Measurements from ENCODE around the gene AKAP12.
"Not testable (repeated sequence)": the region's sequence is repeated elsewhere in the genome, so short reads cannot be mapped to it uniquely, and the experiment has no call there.

AKAP12 gene

DNA sequence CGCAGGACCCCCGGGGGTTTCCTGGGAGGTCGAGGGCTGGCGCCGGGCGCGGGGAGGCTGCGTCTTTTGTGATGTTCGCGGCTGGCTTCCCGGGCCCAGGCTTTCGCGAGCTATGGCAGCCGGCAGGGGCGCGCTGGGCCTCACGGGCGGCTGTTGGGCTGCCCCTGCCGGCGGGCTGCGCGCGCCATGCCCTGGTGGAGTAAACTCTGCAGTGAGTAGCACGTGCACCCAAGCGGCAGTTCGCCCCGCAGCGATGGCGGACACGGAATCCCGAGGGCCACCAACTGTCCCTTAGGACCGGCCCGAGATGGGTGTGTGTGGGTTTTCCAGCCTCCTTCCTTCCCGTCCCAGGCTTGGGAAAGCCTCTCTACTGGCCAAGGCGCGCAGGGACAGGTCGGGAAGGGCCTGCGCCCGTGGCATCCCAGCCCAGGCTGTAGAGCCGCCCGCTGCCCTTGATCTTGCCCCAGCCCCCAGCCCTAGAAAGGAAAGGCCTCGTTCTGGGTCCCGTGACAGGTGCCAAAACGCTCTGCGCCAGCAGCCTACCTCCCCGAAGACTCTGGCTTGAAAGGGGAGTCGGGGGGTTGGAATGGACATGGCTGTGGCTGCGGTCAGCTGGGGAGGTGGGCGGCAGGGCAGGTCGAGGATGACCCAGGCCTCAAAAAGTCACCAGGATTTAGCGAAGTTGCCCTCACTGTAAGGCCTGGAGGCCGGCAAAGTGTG is 101.9 kb downstream of the AKAP12 start:
- H3K4me3 Mint-ChIP-seq, result no peak overlapping the region
- peaks cover 4% of the 10 kb centered on the region for H3K27me3 Mint-ChIP-seq
- CTCF ChIA-PET, result no interaction called here
- H3K4me1 Mint-ChIP-seq, result no peaks in the 10 kb centered on the region
- DNase-seq, result no peak
- no peaks in the 10 kb centered on the region for H3K9me3 Mint-ChIP-seq
- no peak overlapping the region for H3K27ac Mint-ChIP-seq
- no peaks in the 10 kb centered on the region for H3K36me3 Mint-ChIP-seq

DNA sequence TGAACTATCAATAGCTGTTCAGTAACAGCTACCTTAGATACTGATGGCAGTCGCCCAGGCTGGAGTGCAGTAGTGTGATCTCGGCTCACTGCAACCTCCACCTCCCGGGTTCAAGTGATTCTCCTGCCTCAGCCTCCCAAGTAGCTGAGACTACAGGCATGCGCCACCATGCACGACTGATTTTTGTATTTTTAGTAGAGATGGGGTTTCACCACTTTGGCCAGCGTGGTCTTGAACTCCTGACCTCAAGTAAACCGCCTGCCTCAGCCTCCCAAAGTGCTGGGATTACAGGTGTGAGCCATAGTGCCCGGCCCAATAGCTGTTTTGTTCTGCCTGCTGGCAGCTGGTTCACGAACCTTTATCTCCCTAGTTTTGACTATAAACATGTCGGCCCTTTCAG is 103.0 kb downstream of the AKAP12 start:
- DNase-seq, H3K27me3 Mint-ChIP-seq, H3K4me3 Mint-ChIP-seq, H3K4me1 Mint-ChIP-seq, H3K36me3 Mint-ChIP-seq, H3K9me3 Mint-ChIP-seq, H3K27ac Mint-ChIP-seq: not testable (repeated sequence)
- CTCF ChIA-PET, result interaction anchor here (1.2 kb wide), 1 partner anchor 19 kb away, joined by 5 read pairs; no protein-coding TSS in a partner anchor

GRCh38 chr6:151349651-151350270 is 110.0 kb downstream of the AKAP12 start:
- peaks cover 16% of the 10 kb centered on the region for H3K27me3 Mint-ChIP-seq
- H3K27ac Mint-ChIP-seq, result no peak overlapping the region
- no peak overlapping the region for H3K4me3 Mint-ChIP-seq
- DNase-seq, result no peak
- CTCF ChIA-PET, result interaction anchor here (0.6 to 1.9 kb wide), 3 partner anchors 9 to 25 kb away, joined by 3 to 5 read pairs (median 3); no protein-coding TSS in a partner anchor
- no peaks in the 10 kb centered on the region for H3K4me1 Mint-ChIP-seq
- no peaks in the 10 kb centered on the region for H3K36me3 Mint-ChIP-seq
- no peaks in the 10 kb centered on the region for H3K9me3 Mint-ChIP-seq

DNA sequence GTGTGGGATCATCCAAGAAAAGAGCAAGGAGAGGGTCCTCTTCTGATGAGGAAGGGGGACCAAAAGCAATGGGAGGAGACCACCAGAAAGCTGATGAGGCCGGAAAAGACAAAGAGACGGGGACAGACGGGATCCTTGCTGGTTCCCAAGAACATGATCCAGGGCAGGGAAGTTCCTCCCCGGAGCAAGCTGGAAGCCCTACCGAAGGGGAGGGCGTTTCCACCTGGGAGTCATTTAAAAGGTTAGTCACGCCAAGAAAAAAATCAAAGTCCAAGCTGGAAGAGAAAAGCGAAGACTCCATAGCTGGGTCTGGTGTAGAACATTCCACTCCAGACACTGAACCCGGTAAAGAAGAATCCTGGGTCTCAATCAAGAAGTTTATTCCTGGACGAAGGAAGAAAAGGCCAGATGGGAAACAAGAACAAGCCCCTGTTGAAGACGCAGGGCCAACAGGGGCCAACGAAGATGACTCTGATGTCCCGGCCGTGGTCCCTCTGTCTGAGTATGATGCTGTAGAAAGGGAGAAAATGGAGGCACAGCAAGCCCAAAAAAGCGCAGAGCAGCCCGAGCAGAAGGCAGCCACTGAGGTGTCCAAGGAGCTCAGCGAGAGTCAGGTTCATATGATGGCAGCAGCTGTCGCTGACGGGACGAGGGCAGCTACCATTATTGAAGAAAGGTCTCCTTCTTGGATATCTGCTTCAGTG is 110.8 kb downstream of the AKAP12 start:
- Mint-ChIP-seq H3K4me3 (no peak overlapping the region), H3K27ac (no peak overlapping the region), H3K9me3 (no peaks in the 10 kb centered on the region), H3K27me3 (peaks cover 16% of the 10 kb centered on the region), H3K4me1 (no peaks in the 10 kb centered on the region), H3K36me3 (no peaks in the 10 kb centered on the region)
- no peak for DNase-seq
- CTCF ChIA-PET, result interaction anchor here (0.8 to 1.9 kb wide), 4 partner anchors 16 to 336 kb away, joined by 3 to 5 read pairs (median 4); no protein-coding TSS in a partner anchor

GRCh38 chr6:151351146-151351700 is 111.5 kb downstream of the AKAP12 start:
- H3K9me3 Mint-ChIP-seq, result no peaks in the 10 kb centered on the region
- no peak overlapping the region for H3K27ac Mint-ChIP-seq
- DNase-seq, result no peak
- H3K4me1 Mint-ChIP-seq, result no peaks in the 10 kb centered on the region
- no peaks in the 10 kb centered on the region for H3K36me3 Mint-ChIP-seq
- no peak overlapping the region for H3K4me3 Mint-ChIP-seq
- H3K27me3 Mint-ChIP-seq, result peaks cover 16% of the 10 kb centered on the region
- CTCF ChIA-PET, result interaction anchor here (1.2 to 1.9 kb wide), 3 partner anchors 25 to 337 kb away, joined by 3 to 5 read pairs (median 4); no protein-coding TSS in a partner anchor

DNA sequence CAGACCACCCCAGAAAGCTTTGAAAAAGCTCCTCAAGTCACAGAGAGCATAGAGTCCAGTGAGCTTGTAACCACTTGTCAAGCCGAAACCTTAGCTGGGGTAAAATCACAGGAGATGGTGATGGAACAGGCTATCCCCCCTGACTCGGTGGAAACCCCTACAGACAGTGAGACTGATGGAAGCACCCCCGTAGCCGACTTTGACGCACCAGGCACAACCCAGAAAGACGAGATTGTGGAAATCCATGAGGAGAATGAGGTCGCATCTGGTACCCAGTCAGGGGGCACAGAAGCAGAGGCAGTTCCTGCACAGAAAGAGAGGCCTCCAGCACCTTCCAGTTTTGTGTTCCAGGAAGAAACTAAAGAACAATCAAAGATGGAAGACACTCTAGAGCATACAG is 112.0 kb downstream of the AKAP12 start:
- no peak for DNase-seq
- H3K9me3 Mint-ChIP-seq, result no peaks in the 10 kb centered on the region
- peaks cover 16% of the 10 kb centered on the region for H3K27me3 Mint-ChIP-seq
- H3K27ac Mint-ChIP-seq, result no peak overlapping the region
- no peaks in the 10 kb centered on the region for H3K36me3 Mint-ChIP-seq
- CTCF ChIA-PET, result interaction anchor here (1.2 to 1.7 kb wide), 2 partner anchors 26 to 338 kb away, joined by 3 to 4 read pairs; no protein-coding TSS in a partner anchor
- no peak overlapping the region for H3K4me3 Mint-ChIP-seq
- H3K4me1 Mint-ChIP-seq, result no peaks in the 10 kb centered on the region

DNA sequence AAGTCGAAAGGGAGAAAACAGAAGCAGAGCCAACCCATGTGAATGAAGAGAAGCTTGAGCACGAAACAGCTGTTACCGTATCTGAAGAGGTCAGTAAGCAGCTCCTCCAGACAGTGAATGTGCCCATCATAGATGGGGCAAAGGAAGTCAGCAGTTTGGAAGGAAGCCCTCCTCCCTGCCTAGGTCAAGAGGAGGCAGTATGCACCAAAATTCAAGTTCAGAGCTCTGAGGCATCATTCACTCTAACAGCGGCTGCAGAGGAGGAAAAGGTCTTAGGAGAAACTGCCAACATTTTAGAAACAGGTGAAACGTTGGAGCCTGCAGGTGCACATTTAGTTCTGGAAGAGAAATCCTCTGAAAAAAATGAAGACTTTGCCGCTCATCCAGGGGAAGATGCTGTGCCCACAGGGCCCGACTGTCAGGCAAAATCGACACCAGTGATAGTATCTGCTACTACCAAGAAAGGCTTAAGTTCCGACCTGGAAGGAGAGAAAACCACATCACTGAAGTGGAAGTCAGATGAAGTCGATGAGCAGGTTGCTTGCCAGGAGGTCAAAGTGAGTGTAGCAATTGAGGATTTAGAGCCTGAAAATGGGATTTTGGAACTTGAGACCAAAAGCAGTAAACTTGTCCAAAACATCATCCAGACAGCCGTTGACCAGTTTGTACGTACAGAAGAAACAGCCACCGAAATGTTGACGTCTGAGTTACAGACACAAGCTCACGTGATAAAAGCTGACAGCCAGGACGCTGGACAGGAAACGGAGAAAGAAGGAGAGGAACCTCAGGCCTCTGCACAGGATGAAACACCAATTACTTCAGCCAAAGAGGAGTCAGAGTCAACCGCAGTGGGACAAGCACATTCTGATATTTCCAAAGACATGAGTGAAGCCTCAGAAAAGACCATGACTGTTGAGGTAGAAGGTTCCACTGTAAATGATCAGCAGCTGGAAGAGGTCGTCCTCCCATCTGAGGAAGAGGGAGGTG is 112.9 kb downstream of the AKAP12 start:
- no peak overlapping the region for H3K4me3 Mint-ChIP-seq
- no peaks in the 10 kb centered on the region for H3K36me3 Mint-ChIP-seq
- CTCF ChIA-PET, result interaction anchor here (0.7 to 1.7 kb wide), 3 partner anchors 28 to 339 kb away, joined by 3 to 4 read pairs (median 4); no protein-coding TSS in a partner anchor
- H3K27ac Mint-ChIP-seq, result no peak overlapping the region
- DNase-seq, result no peak
- H3K27me3 Mint-ChIP-seq, result peaks cover 16% of the 10 kb centered on the region
- peaks cover 1% of the 10 kb centered on the region for H3K4me1 Mint-ChIP-seq
- no peaks in the 10 kb centered on the region for H3K9me3 Mint-ChIP-seq

DNA sequence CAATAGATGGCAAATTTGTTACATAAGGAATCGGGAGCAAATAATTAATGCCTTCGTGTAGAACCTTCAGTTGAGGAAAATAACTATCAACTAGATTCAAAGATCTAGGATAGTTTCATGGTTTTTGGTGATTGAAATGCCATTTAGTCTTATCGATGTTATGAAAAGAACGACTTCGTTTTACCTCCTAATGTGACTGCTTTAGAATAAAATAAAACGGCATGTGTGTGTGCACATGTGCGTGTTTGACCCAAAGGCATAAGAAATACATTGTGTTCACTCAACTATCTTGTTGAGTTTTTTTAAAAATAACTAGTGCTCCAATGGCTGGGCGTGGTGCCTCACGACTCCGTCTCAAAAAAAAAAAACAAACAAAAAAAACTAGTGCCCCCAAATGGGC is 114.0 kb downstream of the AKAP12 start:
- no peak overlapping the region for H3K4me3 Mint-ChIP-seq
- no peak overlapping the region for H3K27ac Mint-ChIP-seq
- CTCF ChIA-PET, result interaction anchor here (1.4 kb wide), 1 partner anchor 29 kb away, joined by 4 read pairs; no protein-coding TSS in a partner anchor
- H3K27me3 Mint-ChIP-seq, result peaks cover 13% of the 10 kb centered on the region
- H3K4me1 Mint-ChIP-seq, result peaks cover 7% of the 10 kb centered on the region
- H3K36me3 Mint-ChIP-seq, result no peaks in the 10 kb centered on the region
- DNase-seq, result no peak
- no peaks in the 10 kb centered on the region for H3K9me3 Mint-ChIP-seq

DNA sequence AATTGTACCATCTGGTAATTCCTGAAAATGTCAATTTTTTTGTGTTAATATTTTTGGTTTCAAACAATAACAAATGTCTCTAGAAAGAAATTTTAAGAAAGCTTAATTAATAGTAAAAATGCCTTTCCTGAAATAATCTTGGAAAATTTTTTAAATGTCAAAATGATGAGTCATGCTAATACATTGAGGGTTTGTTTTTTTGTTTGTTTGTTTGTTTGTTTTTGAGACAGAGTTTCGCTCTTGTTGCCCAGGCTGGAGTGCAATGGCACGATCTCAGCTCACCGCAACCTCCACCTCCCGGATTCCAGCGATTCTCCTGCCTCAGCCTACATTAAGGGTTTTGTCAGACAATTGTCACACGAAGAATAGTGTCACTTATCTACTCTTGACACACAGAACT is 117.2 kb downstream of the AKAP12 start:
- not testable (repeated sequence) for DNase-seq, H3K27me3 Mint-ChIP-seq, H3K27ac Mint-ChIP-seq, H3K4me1 Mint-ChIP-seq, H3K9me3 Mint-ChIP-seq, H3K36me3 Mint-ChIP-seq, H3K4me3 Mint-ChIP-seq
- CTCF ChIA-PET, result interaction anchor here (1.3 kb wide), 1 partner anchor 32 kb away, joined by 7 read pairs; no protein-coding TSS in a partner anchor

- H3K36me3 Mint-ChIP-seq, result peaks cover 16% of the 10 kb centered on the region
- no peaks in the 10 kb centered on the region for H3K9me3 Mint-ChIP-seq
- H3K4me3 Mint-ChIP-seq, result no peak overlapping the region
- CTCF ChIA-PET, result interaction anchor here (1.2 to 1.3 kb wide), 3 partner anchors 33 to 84 kb away, joined by 3 to 7 read pairs (median 5); no protein-coding TSS in a partner anchor
- peaks cover 7% of the 10 kb centered on the region for H3K4me1 Mint-ChIP-seq
- no peak for DNase-seq
- no peak overlapping the region for H3K27ac Mint-ChIP-seq
- H3K27me3 Mint-ChIP-seq, result no peaks in the 10 kb centered on the region
Observed at GRCh38 chr6:151357758-151358436, 118.1 kb downstream of the AKAP12 start.

DNA sequence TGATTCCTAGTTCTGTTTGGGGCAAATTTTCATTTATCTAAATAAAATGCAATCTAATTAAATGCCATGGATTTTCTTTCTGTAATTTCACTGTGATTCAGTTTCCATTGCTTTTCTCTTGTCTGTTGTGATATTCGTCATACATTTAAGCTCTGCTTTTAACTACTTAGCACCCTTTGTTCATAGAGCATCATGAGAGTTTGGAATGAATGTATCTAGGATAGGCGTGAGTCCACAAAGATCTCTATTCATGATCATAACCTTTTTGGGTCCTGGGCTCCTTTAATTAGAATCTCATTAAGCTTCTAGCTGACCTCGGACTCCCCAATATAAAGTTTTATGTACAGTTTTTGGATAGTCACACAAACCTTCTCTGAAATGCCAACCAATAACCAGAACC is 118.7 kb downstream of the AKAP12 start:
- H3K4me1 Mint-ChIP-seq, result peaks cover 7% of the 10 kb centered on the region
- peaks cover 17% of the 10 kb centered on the region for H3K36me3 Mint-ChIP-seq
- H3K9me3 Mint-ChIP-seq, result no peaks in the 10 kb centered on the region
- DNase-seq, result no peak
- no peak overlapping the region for H3K27ac Mint-ChIP-seq
- no peaks in the 10 kb centered on the region for H3K27me3 Mint-ChIP-seq
- CTCF ChIA-PET, result interaction anchor here (1.2 kb wide), 2 partner anchors 34 to 83 kb away, joined by 3 to 5 read pairs; no protein-coding TSS in a partner anchor
- H3K4me3 Mint-ChIP-seq, result no peak overlapping the region

DNA sequence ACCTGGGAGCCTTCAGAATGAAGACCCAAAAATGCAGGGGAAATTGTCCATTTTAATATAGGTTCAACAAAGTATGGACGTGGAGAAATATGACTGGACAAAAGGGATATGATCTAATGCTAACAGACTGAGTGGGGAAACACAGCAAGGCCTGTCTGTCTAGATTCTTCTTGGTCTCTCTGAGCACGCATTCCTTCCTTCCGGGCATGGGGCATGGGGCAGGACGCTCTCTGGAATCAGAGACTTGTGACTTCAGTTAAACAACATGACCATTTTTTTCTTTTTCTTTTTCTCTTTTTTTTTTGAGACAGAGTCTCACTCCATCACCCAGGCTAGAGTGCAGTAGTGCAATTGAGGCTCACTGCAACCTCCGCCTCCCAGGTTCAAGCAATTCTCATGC is 119.7 kb downstream of the AKAP12 start:
- H3K9me3 Mint-ChIP-seq, result no peaks in the 10 kb centered on the region
- H3K4me1 Mint-ChIP-seq, result peaks cover 7% of the 10 kb centered on the region
- DNase-seq, result no peak
- H3K27ac Mint-ChIP-seq, result no peak overlapping the region
- H3K36me3 Mint-ChIP-seq, result peaks cover 24% of the 10 kb centered on the region
- CTCF ChIA-PET, result interaction anchor here (0.6 kb wide), 1 partner anchor 17 kb away, joined by 3 read pairs; no protein-coding TSS in a partner anchor
- no peaks in the 10 kb centered on the region for H3K27me3 Mint-ChIP-seq
- no peak overlapping the region for H3K4me3 Mint-ChIP-seq

- no peak for DNase-seq
- no peak overlapping the region for H3K27ac Mint-ChIP-seq
- no peak overlapping the region for H3K4me3 Mint-ChIP-seq
- no peaks in the 10 kb centered on the region for H3K27me3 Mint-ChIP-seq
- no peaks in the 10 kb centered on the region for H3K4me1 Mint-ChIP-seq
- peaks cover 53% of the 10 kb centered on the region for H3K36me3 Mint-ChIP-seq
- CTCF ChIA-PET, result no interaction called here
- no peaks in the 10 kb centered on the region for H3K9me3 Mint-ChIP-seq
Observed at GRCh38 chr6:151365233-151365632, 125.5 kb downstream of the AKAP12 start.

Data from activated naive CD4-positive, alpha-beta T cell treated with anti-CD3 and anti-CD28 coated beads, Interleukin-2, amount 10 ng/mL, durations not matched to agents 7 days and 5 days (primary cell).